GM04504 (cell line): ENCODE measurements around the gene DRAXIN.
"Not testable (repeated sequence)": the region's sequence is repeated elsewhere in the genome, so short reads cannot be mapped to it uniquely, and the experiment has no call there.

ENCODE experiments used
- DNase-seq: peaks from one replicate; pipeline ENCODE4 v3.0.0-alpha.2; 2012; ENCODE audit warnings: low read depth

The DRAXIN gene

GRCh38 chr1:11691302-11691914 lies at the start of gene DRAXIN:
Gene DRAXIN, plus strand, starts transcription at chr1:11691710. Its CDS starts 14,549 bp downstream, at chr1:11706259.
- no peak for DNase-seq

GRCh38 chr1:11641776-11642305 lies 49.7 kb upstream of the DRAXIN start:
- no peak for DNase-seq

- not testable (repeated sequence) for DNase-seq
These were observed 49.0 kb upstream of the DRAXIN start for GRCh38 chr1:11642418-11643017.

- DNase-seq, result no peak
These were observed 47.7 kb upstream of the DRAXIN start for GRCh38 chr1:11643782-11644181.

- no peak for DNase-seq
These were observed 46.2 kb upstream of the DRAXIN start for GRCh38 chr1:11645270-11645669.

GRCh38 chr1:11645670-11646265 lies 45.7 kb upstream of the DRAXIN start:
- no peak for DNase-seq

- DNase-seq, result no peak
These were observed 45.2 kb upstream of the DRAXIN start for GRCh38 chr1:11646317-11646716.

GRCh38 chr1:11647333-11647732 lies 44.2 kb upstream of the DRAXIN start:
- DNase-seq, result no peak

GRCh38 chr1:11648039-11648438 lies 43.5 kb upstream of the DRAXIN start:
- DNase-seq, result no peak

- no peak for DNase-seq
These were observed 42.8 kb upstream of the DRAXIN start for GRCh38 chr1:11648732-11649158.

- DNase-seq, result no peak
These were observed 42.3 kb upstream of the DRAXIN start for GRCh38 chr1:11649237-11649623.

GRCh38 chr1:11649624-11650330 lies 41.7 kb upstream of the DRAXIN start:
- no peak for DNase-seq

GRCh38 chr1:11650331-11650991 lies 41.0 kb upstream of the DRAXIN start:
- no peak for DNase-seq

- no peak for DNase-seq
These were observed 40.5 kb upstream of the DRAXIN start for GRCh38 chr1:11651017-11651416.

- DNase-seq, result no peak
These were observed 39.2 kb upstream of the DRAXIN start for GRCh38 chr1:11652203-11652780.

- no peak for DNase-seq
These were observed 38.2 kb upstream of the DRAXIN start for GRCh38 chr1:11653101-11653860.

GRCh38 chr1:11653861-11654136 lies 37.7 kb upstream of the DRAXIN start:
- DNase-seq, result no peak

GRCh38 chr1:11654137-11654938 lies 37.2 kb upstream of the DRAXIN start, which contains the start of the genes FBXO2 and FBXO44:
Gene FBXO2, minus strand, starts transcription at chr1:11654429. Its CDS starts 89 bp downstream, at chr1:11654340.
Gene FBXO44, plus strand, starts transcription at chr1:11654877. Its CDS starts 959 bp downstream, at chr1:11655836.
- DNase-seq, result no peak

GRCh38 chr1:11654939-11655808 lies 36.3 kb upstream of the DRAXIN start:
- DNase-seq, result no peak
